HG03066 (cell line): ENCODE data around the gene MTMR3.

Experiments used
- ATAC-seq: cut with Tn5 transposase; IDR thresholded peaks from one replicate; pipeline ENCODE4 v1.9.1; 2021; ENCODE audit warnings: low read depth; ENCODE audit not compliant: unreplicated experiment

The MTMR3 gene

DNA sequence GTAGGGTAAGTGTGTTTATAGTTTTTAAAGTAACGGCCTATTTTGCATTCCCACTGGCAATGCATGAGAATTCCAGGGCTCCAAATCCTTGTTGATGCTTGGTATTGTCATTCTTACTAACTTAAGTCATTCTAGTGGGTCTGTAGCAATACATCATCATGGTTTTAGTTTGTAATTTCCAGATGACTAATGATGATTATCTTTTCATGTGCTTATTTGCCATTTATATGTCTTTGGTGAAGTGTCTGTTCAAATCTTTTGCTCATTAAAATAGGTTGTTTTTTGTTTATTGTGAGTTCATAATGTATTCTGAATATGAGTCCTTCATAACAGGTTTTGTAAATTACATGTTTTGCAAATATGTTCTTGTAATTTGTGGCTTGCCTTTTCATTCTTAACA lies 31.2 kb downstream of the MTMR3 start:
- no peak for ATAC-seq

DNA sequence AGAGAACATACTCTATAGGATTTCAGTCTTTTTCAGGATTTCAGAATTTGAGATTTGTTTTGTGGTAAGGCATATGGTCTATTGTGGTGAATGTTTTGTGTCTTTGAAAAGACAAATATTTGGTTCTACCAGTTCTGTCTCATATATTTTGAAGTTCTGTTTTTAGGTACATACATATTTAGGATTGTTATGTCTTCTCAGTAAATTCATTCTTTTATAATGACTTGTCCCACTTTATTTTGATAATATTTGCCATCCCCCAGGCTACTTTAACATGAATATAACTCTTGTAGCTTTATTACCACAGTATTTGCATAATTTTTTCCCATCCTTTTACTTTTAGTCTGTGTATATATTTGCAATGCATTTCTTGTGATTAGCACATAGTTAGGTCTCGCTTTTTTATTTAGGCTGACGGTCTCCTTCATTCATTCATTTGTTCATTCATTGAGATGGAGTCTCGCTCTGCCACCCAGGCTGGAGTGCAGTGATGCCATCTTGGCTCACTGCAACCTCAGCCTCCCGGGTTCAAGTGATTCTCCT lies 32.1 kb downstream of the MTMR3 start:
- ATAC-seq: no peak

DNA sequence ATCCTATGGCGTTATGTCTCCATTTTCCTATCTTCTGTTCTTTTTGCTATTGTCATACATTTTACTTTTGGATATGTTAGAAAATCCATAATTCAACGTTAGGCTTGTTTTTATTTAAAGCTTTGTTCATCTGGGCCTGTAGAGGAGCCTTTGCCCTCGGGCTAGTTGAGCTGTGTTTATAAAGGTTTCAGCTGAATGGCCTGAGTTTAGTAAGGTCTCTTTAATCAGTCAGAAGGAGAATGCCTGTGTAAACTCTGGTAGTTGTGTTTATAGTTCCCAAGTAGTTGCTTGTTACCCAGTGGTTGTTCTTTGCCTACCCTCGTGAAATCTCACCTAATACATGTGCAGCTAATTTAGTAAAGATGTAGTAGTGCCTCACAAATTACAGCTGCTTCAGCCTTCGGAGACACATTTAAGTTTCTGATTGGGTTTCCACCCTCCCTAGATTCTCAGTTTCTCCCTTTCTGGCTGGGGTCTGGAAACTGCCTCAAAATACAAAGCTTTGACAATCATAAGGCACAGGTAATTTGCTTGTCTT lies 33.1 kb downstream of the MTMR3 start:
- ATAC-seq: no peak

DNA sequence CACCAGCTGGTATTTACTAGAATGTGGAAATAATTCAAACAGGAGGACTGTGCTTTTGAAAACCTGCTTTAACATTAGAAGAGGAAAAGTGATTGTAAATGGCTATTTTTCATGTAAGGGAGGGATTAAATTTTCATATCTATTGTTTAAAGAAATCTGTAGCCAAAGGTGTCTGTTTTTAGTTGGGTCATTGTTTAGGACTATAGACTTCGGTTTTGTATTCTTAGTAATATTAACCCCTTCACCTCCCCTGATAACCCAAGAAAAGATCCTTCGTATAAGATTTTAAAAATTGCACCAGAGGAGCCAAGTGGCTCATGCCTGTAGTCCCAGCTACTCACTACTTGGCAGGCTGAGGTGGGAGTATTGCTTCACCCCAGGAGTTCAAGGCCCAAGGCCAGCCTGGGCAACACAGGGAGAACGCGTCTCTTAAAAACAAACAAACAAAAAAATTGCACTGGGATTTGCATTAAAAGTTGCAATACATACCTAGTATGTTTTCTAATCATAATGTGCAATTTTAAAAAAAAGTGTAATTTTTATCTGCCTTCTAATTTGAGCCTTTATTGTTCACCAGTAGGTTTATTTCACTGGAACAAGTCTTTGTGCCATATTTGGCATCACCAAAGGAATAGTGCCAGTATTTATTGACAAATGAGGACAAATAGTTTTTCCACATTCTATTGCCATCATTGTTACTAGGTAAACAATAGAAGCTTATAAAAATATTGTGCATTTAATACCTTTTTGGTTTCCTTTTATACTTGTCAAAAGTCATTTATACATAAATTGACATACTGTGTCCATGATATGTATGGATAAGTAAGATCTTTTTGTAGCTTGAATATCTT lies 34.3 kb downstream of the MTMR3 start:
- ATAC-seq: no peak

DNA sequence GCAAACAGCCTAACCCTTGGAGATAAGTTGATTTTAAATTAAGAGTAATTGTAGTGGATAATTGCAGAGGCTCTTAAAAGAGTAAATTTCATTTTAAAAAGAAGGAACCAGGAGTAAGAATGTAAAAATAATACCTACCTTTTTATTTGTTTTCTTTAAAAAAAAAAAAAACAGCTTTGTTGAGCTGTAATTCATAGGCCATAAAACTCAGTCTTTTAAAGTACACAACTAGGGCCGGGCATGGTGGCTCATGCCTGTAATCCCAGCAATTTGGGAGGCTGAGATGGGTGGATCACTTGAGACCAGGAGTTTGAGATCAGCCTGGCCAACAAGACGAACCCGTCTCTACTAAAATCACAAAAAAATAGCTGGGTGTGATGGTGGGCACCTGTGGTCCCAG lies 42.4 kb downstream of the MTMR3 start:
- no peak for ATAC-seq

DNA sequence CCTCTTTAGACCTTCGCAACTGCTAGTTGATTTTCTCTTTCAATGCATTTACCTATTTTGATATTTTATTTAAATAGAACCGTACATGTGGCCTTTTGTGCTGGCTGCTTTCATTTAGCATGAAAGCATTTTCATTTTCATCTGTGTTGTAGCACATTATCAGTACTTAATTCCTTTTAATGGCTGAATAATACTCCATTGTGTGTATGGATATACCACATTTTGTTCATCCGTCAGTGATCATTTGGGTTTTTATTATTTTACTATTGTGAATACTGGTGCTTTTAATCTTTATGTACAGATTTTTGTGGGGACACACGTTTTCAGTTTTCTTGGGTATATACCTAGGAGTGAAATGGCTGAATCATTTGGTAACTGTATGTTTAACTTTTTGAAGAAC lies 43.1 kb downstream of the MTMR3 start:
- no peak for ATAC-seq

DNA sequence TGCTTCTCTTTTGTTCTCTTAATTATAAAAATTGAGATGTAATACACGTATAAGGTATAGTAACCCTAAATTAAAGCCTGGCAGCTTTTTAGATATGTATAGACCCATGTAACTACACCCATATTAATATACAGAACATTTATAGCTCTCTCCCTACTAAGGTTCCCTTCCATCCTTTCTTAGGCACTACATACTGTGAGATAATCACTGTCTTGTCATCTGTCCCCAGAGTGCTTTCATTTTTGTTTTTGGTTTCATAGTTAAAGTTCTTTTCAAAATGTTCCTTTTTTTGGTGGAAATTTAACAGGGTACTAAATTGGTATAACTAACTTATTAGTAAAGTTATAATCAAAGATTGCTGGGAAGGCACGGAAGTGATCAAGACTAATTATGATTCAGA lies 49.2 kb downstream of the MTMR3 start:
- ATAC-seq: no peak

DNA sequence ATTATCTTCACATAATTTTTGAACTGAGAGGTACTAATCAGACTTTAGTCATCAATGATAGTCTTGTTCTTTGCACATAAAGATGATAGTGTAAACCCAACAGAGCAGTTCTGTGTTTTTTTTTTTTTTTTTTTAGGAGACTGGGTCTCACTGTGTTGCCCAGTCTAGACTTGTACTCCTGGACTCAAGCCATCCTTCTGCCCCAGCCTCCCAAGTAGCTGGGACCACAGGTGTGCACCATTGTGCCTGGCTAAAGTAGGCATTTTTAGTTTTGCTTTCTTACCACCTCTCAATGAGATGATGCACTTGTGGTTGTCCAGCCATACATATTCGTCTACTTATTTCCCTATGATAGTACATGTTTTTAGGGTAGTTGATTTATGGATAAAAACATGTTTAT lies 50.6 kb downstream of the MTMR3 start:
- ATAC-seq: no peak

DNA sequence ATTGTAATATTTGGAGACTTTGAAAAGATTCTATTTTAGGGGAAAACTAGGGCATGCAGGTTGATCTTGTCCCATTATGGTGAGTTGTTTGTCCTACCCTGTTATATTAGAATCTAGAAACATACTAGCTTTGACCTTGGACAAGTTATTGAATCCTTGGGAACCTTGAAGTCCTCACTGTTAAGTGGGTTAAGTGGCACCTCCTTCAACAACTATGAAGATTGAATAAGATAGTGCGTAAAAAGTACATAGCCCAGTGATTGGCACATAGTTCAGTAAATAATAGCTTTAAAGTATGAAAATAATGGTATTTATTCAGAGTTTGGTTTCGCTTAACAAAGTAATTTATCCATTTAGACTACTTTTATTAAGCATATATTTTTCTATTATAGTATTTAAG lies 51.6 kb downstream of the MTMR3 start:
- no peak for ATAC-seq

DNA sequence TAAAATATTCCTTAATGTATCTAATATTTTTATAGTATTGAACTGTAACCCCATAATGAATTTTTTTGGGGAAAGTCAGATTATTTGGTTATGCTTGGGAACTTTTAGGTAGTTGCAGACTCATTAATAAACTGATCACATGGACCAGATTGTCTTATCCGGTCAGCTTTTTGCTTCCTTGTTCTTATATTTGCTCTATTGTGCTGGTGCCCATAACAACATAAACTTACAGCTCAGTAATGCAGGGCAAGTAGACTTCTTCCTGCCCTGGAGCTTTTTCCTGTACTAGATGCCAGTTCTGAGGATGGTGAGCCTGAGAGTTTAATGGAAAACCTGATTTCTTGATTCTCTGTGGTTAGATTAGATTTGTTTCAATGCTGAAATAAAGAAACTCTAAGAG lies 53.2 kb downstream of the MTMR3 start:
- ATAC-seq: no peak

DNA sequence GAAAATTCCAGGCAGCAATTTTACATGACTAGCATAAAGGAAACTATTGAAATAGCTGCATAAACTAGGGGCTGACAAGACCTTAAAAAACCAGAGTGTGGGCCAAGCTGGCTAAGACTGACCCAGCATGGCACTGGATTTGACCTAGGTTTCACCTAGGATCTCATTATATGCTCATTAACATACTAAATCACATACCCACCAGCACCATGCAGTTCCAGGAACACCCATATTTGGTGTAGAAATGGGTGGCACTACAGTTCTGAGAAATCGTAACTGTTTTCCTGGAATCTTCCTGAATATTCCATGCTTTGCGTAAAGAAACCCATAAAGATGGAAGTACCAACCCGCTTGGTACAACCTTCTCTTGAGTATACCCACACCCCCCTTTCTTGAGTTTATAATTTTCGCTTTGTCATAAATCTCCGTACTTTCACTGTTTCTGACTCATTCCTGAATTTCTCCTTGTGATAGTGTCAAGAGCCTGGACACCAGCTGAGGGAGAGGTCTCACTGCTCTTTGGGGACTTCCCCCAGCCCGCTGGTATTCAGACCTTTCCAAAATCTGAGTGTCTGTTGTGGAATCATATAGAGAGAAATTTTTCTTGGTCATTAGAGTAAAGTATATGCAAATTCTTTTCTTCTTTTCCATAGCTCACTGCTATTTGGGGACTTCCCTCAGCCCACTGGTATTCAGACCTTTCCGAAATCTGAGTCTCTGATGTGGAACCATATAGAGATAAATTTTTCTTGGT lies 55.1 kb downstream of the MTMR3 start:
- no peak for ATAC-seq

DNA sequence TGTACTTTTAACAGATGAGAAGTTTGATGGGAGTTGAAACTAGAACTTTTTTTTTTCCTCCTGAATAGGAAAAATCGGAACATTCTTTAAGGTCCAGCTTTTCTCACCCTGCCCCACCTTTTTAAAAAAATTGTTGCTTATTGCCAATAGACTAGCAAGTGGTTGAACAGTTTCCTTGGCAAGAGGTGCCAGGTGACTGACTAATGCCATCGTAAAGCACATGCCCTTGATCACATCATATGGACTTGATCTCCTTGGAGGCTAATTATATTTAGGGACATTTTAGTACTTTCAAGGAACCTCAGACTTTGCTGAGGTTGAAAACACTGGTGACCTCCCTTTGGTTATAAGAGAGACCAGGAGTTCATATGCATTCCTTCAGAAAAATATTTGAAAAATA lies 57.6 kb downstream of the MTMR3 start:
- ATAC-seq: no peak

DNA sequence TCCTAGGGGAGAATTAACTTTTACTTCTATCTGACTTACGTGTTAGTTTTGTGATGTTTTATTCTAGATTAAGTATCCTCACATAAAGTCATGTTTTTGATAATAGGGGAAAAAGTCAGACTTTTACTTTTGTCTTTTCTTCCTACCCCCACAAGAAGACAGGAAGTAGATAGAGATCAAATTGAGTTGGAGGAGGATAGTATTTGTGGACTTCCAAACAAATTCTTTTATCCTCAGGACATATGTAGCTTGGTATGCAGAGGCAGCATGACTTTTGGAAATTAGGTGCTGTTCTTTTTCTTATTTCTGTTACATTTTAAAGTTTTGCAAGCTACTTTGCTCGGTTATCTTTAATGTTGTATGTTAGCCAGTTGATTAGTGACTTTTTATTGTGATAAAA lies 61.4 kb downstream of the MTMR3 start:
- no peak for ATAC-seq

DNA sequence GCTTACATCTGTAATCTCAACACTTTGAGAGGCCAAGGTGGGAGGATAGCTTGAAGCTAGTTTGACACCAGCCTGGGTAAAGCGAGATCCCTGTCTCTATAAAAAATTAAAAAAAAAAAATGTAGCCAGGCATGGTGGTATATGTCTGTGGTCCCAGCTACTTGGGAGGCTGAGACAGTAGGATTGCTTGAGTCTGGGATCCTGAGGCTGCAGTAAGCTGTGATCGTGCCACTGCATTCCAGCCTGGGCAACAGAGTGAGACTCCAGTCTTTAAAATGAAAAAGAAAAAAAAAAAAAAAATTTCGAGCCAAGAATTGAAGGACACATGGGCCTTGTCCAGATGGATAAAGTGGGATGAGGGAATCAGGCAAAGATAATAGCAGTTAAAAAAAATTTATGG lies 62.5 kb downstream of the MTMR3 start:
- no peak for ATAC-seq

DNA sequence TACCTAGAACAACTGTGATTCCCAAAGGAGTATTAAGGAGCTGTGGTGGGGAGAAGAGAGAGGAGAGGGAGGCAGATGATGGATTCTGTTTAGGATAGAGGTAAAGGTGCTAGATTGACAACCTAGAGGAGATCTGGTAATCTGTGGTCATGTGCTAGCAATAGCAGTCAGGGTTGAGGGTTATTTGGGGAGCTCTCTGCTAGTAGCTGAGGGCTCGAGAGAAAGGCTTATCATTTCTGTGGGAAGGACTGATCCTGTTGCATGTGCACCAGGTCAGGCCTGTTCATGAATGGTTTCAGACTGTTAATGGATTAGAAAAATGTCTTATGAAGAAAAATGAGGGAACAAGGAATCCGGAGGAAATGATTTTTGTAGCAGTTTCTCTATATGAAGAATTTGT lies 63.2 kb downstream of the MTMR3 start:
- no peak for ATAC-seq

DNA sequence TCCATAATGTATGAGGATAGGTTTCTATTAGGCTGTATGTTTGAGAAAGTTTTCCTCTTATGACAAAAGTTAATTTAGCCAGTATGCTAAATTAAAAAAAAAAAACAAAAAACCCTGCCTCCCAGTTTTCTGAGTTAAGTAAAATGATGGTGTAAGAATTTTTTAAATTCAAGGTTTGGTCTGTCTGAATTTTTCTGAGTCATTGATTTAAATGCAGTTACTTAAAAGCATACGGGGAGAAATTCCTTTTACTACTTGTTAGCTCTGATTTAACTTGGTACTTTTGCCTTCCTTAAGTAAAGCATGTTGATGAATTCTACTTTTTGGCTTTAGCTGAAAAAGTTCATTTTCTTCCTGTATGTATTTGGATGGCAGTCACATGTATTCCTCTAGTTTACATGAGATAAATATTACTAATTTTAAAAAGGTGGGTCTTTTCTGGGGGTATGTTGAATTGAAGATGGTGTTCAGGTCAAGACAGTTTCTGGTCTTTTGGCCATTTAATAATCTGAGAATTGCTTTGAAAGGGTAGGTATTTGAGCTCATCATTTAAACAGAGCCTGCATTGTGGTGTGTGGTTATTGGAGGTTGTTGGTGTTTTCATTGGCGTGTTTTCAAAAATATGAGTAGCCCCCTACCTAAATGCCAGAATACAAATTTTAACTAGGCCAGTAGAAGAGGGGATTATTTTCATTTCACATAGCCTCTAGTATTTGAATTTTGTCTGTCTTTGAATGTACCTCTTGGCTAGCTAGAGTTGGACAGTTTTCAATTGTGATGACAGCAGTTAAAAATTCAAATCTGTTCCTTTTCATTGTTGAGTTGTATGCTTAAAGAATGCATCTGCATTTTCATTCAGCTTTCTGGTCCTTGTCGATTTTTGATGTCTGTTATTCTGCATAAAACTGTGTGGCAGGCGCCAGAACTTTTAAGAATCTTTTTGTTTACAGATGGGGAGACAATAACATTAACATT lies 64.7 kb downstream of the MTMR3 start:
- no peak for ATAC-seq

DNA sequence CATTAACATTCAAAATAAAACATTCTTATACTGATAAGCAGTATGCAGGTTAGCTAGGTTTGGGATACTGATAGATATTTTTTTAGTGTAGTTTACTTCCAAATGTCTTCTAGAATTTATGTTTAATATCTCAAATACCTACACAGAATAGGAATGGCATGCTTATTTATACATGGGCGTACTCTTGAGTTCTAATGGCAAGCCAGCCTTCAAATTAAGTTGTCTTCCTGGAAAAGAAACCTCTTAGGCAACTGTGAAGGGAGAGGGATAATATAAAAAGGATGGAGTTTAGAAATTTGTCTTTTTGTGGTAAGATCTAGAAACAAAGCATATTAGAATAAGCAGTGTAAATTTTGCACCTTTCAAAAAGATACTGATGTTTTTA lies 65.4 kb downstream of the MTMR3 start:
- no peak for ATAC-seq

DNA sequence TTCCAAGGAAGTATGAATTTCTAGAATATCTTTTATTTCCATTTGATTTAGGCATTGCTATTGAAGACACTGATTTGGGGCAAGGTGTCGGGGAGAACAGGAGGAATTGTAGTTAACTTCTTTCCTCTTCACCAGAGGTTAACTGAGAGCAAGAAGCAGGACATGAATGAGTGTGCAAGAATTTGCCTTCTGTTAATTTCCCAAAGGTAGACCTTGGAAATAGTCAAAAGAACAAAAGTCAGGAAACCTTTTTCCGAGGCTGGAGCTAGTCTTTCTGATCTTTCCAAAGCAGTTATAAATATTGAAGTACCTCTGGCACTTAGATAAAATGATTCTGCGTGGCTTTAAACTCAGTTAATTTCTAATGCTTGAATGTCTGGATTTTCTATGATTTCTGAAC lies 66.9 kb downstream of the MTMR3 start:
- ATAC-seq: no peak

DNA sequence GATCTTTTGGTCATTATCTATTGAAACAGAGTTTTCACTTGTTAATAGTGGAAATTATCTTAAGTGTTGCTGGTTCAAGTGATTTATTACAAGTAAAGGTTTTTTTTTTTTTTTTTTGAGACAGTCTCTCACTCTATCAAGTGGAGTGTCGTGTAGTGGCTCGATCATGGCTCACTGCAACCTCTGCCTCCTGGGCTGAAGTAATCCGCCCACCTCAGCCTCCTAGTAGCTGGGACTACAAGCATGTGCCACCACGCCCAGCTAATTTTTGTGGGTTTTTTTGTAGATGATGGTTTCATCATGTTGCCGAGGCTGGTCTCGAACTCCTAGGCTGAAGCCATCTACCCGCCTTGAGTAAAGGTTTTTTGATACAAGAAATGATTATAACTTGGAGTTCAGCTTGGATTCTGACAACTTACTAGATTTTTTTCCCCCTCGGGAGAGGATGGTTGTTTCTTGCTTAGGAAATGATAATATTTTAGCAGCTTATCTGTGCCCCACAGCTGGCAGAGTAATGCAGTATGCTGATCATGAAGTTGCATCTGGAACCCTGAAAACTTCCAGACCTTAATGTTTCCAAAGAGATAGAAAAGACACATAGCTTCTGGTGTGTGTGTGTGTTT lies 68.9 kb downstream of the MTMR3 start:
- no peak for ATAC-seq
